Retinal pigment epithelial cell (primary cell): ENCODE measurements around the gene SLC16A6.
"Not testable (repeated sequence)": the region's sequence is repeated elsewhere in the genome, so short reads cannot be mapped to it uniquely, and the experiment has no call there.

Source experiments
- DNase-seq: peaks from one replicate; pipeline ENCODE4 v3.0.0-alpha.2; 2010; ENCODE audit warnings: low read depth
- H3K4me3 ChIP-seq: 2 replicates; pipeline ENCODE4 v1.5.1; 2011; ENCODE audit warnings: mild to moderate bottlenecking, low read length, control low read depth, moderate library complexity
- TF ChIP-seq, protein P1 (sequence below): conservative IDR thresholded peaks from 2 replicates; pipeline ENCODE4 v1.5.1; 2011; ENCODE audit warnings: low read depth, low read length, control low read depth, inconsistent platforms

The SLC16A6 gene

GRCh38 chr17:68257934-68258333, 33.0 kb downstream of the SLC16A6 start:
- H3K4me3 ChIP-seq: no peak overlapping the region
- no peak for DNase-seq
- TF ChIP-seq, protein P1, sequence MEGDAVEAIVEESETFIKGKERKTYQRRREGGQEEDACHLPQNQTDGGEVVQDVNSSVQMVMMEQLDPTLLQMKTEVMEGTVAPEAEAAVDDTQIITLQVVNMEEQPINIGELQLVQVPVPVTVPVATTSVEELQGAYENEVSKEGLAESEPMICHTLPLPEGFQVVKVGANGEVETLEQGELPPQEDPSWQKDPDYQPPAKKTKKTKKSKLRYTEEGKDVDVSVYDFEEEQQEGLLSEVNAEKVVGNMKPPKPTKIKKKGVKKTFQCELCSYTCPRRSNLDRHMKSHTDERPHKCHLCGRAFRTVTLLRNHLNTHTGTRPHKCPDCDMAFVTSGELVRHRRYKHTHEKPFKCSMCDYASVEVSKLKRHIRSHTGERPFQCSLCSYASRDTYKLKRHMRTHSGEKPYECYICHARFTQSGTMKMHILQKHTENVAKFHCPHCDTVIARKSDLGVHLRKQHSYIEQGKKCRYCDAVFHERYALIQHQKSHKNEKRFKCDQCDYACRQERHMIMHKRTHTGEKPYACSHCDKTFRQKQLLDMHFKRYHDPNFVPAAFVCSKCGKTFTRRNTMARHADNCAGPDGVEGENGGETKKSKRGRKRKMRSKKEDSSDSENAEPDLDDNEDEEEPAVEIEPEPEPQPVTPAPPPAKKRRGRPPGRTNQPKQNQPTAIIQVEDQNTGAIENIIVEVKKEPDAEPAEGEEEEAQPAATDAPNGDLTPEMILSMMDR: no peak

GRCh38 chr17:68256701-68257100, 34.2 kb downstream of the SLC16A6 start:
- H3K4me3 ChIP-seq, DNase-seq: not testable (repeated sequence)

GRCh38 chr17:68255731-68256538, 35.0 kb downstream of the SLC16A6 start:
- no peak for DNase-seq
- H3K4me3 ChIP-seq: no peak overlapping the region
- TF ChIP-seq, protein P1: no peak

- H3K4me3 ChIP-seq: no peak overlapping the region
- TF ChIP-seq, protein P1: no peak
- DNase-seq: no peak
Measured at GRCh38 chr17:68255151-68255550, 35.8 kb downstream of the SLC16A6 start.

DNA sequence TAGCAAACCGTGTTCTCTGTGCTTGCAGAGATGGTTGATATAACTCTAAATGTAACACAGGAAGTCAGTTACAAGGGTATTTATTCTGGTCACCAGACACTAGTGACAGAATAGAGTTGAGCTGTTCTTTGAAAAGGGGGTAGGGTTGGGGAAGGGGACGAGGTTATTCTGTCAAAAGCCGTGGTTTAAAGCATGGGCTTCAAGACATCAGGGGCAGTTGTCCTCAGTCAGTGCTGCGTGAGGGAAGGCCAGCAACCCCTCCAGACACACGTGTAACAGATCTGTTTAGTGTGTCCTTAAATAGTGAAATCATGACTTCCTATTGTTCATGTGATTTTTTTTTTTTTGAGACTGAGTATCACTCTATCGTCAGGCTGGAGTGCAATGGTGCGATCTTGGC, 37.5 kb downstream of the SLC16A6 start:
- H3K4me3 ChIP-seq, DNase-seq: not testable (repeated sequence)

DNA sequence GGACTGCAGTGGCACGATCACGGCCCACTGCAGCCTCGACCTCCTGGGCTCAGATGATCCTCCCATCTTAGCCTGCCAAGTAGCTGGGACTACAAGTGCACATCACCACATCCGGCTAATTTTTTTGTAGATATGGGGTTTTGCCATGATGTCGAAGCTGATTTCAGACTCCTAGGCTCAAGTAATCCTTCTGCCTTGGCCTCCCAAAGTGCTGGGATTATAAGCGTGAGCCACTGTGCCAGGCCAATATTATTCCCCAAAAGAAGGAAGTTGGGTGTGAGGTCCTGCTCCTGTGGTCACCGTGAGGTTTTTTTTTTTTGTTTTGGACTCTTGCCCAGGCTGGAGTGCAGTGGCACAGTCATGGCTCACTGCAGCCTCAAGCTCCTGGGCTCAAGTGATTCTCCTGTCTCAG, 41.6 kb downstream of the SLC16A6 start:
- no peak overlapping the region for H3K4me3 ChIP-seq
- DNase-seq: no peak
- TF ChIP-seq, protein P1: no peak

GRCh38 chr17:68248891-68249290, 42.0 kb downstream of the SLC16A6 start:
- H3K4me3 ChIP-seq: no peak overlapping the region
- TF ChIP-seq, protein P1: no peak
- no peak for DNase-seq

- no peak for DNase-seq
Measured at GRCh38 chr17:68248199-68248825, 42.6 kb downstream of the SLC16A6 start.

More at GRCh38 chr17:68248199-68248825, 42.6 kb downstream of the SLC16A6 start:
- peak overlapping the region; percentile 72 for H3K4me3 ChIP-seq
- TF ChIP-seq, protein P1: no peak
